GM23338 (cell line): ENCODE data around the gene RWDD4.

Experiments
- CREB1 ChIP-seq: fragments of 250-450 bp; sonication (Bioruptor Pico); IDR thresholded peaks from 2 replicates; pipeline ENCODE4 v1.5.0; 2020; ENCODE audit warnings: low read depth, mild to moderate bottlenecking, moderate library complexity
- CTCF ChIP-seq, 2 experiments: fragments of 200-600 bp in 1 of 2; sonication (generic) in 1 of 2; conservative IDR thresholded peaks; 2 replicates each; pipeline versions ENCODE4 v1.5.1 to v1.6.1; 2016 to 2017; ENCODE audit warnings: antibody characterized with exemption in 2 of 2, low read depth in 2 of 2, mild to moderate bottlenecking in 2 of 2, moderate library complexity in 1 of 2
- EZH2 ChIP-seq: fragments of 200-600 bp; sonication (generic); IDR thresholded peaks from one replicate; pipeline ENCODE4 v1.8.0; 2017; ENCODE audit warnings: antibody characterized with exemption, mild to moderate bottlenecking, low read depth; ENCODE audit not compliant: unreplicated experiment
- EZH2phosphoT487 ChIP-seq: fragments of 200-600 bp; sonication (generic); IDR thresholded peaks from one replicate; pipeline ENCODE4 v1.8.1; 2018; ENCODE audit warnings: antibody characterized with exemption; ENCODE audit not compliant: unreplicated experiment
- JUNB ChIP-seq: IDR thresholded peaks from one replicate; pipeline ENCODE4 v1.6.1; 2016; ENCODE audit warnings: antibody characterized with exemption; ENCODE audit not compliant: unreplicated experiment
- NANOG ChIP-seq: IDR thresholded peaks from 2 replicates; pipeline ENCODE4 v1.6.1; 2016; ENCODE audit warnings: antibody characterized with exemption, borderline replicate concordance
- POLR2AphosphoS5 ChIP-seq: IDR thresholded peaks from 2 replicates; pipeline ENCODE4 v1.6.1; 2016; ENCODE audit warnings: antibody characterized with exemption, low read depth
- REST ChIP-seq: IDR thresholded peaks from one replicate; pipeline ENCODE4 v1.6.1; 2018; ENCODE audit warnings: antibody characterized with exemption; ENCODE audit not compliant: unreplicated experiment
- STAT1 ChIP-seq: IDR thresholded peaks from one replicate; pipeline ENCODE4 v1.6.1; 2016; ENCODE audit warnings: antibody characterized with exemption; ENCODE audit not compliant: unreplicated experiment
- ZNF331 ChIP-seq: fragments of 250-450 bp; sonication (Bioruptor Pico); IDR thresholded peaks from 2 replicates; pipeline ENCODE4 v1.5.0; 2020; ENCODE audit warnings: low read depth, mild to moderate bottlenecking, moderate library complexity
- TF ChIP-seq, protein P1 (sequence below): fragments of 250-450 bp; sonication (Bioruptor Pico); IDR thresholded peaks from 2 replicates; pipeline ENCODE4 v1.5.0; 2020; ENCODE audit warnings: mild to moderate bottlenecking, moderate library complexity

DNA sequence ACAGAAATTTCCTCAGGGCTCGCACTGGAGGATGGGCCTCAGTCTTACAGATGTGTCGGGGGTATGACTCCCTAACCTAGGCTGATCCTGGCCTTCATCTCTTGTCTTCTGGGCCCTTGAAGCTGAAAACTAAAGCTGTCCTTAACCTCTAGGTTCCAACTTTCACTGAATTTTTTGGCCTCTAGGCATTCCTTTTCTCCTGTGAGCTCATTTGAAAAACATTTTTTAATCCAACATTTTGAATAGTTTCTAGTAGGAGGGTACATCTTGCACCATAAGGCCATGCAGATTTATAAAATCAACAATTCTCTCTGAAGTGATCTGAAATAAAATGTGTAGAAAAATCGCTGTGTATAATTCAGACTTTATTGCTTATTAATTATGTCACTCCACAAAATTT, 19.7 kb downstream of the RWDD4 start:
- TF ChIP-seq EZH2 (no peak), EZH2phosphoT487 (no peak), CTCF (conservative IDR thresholded peaks at IDR 0.05; ENCODE audit: low read depth in 2 of 2) (no peak), CREB1 (CRISPR knock-in tag) (no peak), POLR2AphosphoS5 (no peak), REST (no peak), ZNF331 (no peak), STAT1 (no peak), JUNB (no peak), NANOG (no peak)
- TF ChIP-seq, protein P1, sequence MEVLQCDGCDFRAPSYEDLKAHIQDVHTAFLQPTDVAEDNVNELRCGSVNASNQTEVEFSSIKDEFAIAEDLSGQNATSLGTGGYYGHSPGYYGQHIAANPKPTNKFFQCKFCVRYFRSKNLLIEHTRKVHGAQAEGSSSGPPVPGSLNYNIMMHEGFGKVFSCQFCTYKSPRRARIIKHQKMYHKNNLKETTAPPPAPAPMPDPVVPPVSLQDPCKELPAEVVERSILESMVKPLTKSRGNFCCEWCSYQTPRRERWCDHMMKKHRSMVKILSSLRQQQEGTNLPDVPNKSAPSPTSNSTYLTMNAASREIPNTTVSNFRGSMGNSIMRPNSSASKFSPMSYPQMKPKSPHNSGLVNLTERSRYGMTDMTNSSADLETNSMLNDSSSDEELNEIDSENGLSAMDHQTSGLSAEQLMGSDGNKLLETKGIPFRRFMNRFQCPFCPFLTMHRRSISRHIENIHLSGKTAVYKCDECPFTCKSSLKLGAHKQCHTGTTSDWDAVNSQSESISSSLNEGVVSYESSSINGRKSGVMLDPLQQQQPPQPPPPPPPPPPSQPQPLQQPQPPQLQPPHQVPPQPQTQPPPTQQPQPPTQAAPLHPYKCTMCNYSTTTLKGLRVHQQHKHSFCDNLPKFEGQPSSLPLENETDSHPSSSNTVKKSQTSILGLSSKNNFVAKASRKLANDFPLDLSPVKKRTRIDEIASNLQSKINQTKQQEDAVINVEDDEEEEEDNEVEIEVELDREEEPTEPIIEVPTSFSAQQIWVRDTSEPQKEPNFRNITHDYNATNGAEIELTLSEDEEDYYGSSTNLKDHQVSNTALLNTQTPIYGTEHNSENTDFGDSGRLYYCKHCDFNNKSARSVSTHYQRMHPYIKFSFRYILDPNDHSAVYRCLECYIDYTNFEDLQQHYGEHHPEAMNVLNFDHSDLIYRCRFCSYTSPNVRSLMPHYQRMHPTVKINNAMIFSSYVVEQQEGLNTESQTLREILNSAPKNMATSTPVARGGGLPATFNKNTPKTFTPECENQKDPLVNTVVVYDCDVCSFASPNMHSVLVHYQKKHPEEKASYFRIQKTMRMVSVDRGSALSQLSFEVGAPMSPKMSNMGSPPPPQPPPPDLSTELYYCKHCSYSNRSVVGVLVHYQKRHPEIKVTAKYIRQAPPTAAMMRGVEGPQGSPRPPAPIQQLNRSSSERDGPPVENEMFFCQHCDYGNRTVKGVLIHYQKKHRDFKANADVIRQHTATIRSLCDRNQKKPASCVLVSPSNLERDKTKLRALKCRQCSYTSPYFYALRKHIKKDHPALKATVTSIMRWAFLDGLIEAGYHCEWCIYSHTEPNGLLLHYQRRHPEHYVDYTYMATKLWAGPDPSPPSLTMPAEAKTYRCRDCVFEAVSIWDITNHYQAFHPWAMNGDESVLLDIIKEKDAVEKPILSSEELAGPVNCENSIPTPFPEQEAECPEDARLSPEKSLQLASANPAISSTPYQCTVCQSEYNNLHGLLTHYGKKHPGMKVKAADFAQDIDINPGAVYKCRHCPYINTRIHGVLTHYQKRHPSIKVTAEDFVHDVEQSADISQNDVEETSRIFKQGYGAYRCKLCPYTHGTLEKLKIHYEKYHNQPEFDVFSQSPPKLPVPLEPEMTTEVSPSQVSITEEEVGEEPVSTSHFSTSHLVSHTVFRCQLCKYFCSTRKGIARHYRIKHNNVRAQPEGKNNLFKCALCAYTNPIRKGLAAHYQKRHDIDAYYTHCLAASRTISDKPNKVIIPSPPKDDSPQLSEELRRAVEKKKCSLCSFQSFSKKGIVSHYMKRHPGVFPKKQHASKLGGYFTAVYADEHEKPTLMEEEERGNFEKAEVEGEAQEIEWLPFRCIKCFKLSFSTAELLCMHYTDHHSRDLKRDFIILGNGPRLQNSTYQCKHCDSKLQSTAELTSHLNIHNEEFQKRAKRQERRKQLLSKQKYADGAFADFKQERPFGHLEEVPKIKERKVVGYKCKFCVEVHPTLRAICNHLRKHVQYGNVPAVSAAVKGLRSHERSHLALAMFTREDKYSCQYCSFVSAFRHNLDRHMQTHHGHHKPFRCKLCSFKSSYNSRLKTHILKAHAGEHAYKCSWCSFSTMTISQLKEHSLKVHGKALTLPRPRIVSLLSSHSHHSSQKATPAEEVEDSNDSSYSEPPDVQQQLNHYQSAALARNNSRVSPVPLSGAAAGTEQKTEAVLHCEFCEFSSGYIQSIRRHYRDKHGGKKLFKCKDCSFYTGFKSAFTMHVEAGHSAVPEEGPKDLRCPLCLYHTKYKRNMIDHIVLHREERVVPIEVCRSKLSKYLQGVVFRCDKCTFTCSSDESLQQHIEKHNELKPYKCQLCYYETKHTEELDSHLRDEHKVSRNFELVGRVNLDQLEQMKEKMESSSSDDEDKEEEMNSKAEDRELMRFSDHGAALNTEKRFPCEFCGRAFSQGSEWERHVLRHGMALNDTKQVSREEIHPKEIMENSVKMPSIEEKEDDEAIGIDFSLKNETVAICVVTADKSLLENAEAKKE (CRISPR knock-in tag): no peak
